GM18867 (cell line): ENCODE measurements around the gene PDE1A.
A peak's percentile ranks its signal among the peaks of the same experiment; 100 is the strongest.

Experiments
- ATAC-seq: cut with Tn5 transposase; IDR thresholded peaks from one replicate; pipeline ENCODE4 v1.9.1; 2021; ENCODE audit warnings: mild to moderate bottlenecking, moderate library complexity; ENCODE audit not compliant: unreplicated experiment

The PDE1A gene

DNA sequence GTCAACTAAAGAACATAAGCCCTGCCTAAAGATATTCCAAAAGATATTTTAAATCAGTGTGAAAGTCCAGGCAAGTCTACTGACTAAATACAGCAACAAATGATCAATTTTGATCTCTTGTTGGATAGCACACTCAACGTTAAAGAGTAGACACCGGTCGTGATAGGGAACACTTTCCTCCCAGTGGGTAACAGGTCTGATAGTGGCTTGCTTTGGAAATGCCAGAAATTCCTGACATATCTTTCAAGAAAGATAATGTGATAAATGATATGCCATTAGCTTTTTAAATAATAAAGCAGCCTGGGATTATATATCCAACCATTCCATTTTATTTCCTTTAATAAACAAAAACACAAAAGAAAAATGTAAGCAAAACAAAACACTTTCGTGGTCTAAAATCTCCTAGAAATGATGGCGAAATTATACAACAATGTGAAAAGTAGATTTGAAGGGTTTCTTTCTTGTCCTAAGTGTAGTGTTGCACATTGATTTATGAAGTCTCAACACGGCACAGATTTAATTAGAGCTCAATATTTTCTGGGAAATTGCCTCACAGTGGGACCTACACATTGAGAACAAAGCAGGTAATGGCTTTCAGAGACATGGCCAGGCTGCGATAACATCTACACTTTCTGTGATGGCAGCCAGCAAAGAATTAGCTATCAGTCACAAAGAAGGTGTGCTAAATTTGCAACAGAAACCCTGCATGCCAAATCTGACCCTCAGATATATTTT, 282.6 kb downstream of the PDE1A start:
- no peak for ATAC-seq

DNA sequence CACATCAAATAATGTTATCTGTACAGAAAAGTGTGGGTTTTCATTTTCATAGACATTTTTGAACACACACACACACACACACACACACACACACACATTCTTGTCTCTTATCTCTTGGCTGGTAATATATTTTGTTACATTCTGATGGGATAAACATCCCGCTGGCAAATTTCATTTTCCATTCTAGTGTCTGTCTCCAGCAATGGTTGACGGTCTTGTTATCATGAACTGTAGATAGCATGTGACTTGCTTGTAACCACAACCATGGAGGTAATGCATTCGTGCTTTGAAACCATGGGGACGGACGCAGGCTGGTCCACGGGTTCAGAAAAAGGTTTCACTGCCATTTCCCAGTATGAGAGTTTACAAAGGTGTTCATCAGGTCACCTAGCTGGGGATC, 284.8 kb downstream of the PDE1A start:
- ATAC-seq: no peak

DNA sequence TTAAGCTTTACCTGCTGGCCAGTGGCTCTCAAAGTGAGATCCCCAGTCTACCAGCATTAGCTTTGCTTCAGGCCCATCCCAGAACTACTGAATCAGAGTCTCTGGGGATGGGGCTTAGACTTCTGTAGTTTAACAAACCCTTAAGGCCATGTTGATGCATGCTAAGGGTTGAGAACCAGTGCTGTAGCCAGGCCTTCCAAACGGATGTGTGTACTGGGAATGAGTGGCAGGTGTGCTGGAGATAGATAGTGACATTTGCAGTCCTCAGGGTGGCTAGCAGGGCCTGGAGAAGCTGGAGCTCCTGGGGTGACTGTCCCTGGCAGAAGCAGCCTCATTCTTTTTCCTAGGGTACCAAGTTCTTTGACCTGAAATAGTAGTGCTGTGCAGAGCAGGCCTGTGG, 292.6 kb downstream of the PDE1A start:
- no peak for ATAC-seq

DNA sequence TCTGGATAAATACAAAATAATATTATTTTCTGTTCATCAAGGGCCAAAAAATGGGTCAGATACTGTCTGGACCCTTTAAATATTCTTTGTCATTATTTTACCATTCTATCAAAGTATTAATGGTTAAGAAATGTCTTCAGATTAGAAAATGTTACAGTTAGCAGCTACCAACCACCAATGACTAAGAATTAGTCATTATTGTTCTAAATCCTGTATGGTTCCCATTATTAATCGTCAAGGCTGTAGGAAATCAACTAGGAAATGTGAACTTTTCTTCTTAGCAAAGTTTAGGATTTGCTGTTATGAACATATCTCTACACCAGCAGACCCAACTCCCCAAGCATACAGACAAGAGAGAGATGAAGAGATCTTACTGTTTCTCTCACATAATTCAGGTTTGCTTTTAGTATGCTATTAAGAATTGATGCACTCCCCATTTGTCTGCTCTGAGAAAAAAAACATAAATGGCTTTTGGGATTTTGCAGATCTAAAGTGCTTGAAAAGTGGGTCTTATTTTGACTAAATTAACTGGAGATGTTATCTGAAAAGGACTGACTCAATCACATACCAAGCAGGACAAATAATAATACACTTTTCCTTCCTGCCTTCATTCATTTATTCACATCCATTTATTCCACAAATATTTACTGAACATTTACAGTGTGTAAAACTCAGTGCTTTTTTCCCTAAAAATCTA, 293.5 kb downstream of the PDE1A start:
- no peak for ATAC-seq

DNA sequence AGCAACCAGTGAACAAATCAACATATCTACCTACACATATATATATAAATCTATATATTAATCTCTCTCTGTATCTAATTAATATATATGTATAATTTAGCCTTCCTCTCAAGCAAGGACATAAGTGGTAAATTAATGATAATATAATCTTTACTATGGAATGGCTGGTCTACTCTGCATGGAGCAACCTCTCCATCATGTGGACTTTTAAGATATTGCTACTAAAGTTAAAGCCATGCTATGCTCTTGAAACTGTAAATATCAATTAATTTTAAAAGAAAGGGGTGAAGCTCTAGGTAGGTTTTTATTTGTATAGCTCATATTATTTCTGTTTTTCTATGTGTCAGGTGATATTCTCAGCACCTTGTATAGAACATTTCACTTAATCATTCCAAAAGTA, 294.2 kb downstream of the PDE1A start:
- no peak for ATAC-seq

DNA sequence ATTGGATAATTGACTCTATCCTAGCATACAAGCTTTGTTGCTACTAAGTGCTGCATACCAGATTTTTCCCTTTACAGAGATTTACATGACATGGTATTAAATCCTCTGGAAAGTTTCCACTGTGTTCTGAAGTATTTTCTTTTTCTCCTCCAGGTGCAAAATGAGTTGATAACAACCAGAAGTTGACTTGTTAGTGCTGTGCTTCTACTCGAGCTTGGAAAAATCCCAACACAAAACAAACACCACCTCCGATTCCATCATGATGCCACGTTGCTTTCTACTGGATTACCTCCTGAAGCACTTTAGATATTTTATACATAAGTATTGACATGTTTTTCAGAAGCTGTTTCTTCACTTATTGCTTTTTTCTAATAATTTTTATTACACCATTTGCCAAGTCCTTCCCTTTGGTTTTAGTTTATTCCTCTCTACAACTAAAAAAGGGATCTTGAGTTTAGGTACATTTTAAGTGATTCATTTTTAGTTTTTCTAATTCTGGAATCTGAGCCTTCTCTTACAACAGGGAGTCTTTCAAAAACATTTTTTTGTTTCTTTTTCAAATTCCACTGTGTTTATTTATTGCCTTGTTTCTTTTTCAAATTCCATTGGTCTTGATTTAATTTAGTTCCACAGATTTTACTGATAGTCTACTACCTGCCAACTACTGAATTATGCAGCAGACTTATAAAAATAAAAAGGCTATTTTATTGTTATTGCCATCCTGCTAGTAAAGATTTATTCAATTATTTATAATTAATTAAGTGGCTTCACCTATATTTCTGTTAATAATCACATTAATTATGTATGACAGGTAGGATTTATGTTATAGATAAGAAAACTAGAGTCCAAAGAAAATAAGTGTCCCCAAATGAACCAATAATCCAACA, 297.8 kb downstream of the PDE1A start:
- ATAC-seq: no peak

DNA sequence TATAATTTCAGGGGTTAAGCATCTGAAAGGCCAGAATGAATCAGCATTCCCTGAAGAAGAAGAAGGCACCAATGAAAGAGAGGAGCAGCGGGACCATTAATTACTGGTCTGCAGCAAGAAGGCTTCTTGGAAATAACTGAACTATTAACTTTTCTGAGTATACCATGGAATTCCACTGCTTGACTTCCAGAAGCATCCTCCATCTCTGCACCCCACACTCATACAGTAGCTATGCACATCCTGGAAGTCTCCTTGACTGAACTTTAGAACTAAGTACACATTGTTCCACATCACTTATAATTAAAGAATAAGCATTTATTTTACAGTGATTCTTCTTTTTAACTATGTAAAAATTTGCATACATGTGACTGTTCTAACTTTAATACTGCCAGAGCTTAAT, 309.6 kb downstream of the PDE1A start:
- ATAC-seq: no peak

DNA sequence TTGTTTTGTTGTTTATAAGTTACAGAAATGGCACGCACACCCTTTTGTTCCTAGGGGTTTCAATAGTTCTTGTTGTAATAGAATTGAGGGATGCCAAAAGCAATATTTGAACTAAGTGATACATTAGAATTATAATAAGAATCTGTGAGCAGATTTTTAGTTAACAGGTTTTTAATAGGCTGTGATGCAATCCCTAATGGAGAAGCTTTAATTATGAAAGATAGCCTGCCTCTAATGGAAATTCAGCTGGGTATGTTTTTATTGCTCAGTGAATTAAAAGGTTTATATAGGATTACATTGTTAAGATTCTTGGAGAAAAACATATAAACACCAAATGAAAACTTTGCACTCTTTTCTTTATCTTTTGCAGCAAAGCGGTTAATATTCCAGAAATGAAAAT, 310.1 kb downstream of the PDE1A start:
- ATAC-seq: no peak

DNA sequence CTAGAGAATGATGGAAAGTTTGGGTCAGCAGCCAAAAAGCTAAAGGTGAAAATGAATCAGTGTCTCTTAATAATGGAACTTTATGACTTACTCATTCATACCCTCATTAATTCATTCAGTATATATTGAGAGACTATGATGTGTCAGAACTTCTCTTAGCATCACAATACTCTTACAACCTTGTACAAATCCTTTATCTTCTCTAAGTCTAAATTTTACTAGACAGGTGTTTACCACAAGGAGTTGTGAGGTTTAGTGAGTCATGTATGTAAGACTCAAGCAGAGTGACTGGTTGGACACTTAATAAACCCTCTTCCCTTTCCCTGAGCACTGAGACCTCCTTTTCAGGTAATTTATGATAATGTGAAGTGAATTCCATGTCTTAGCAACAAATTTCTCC, 311.6 kb downstream of the PDE1A start:
- ATAC-seq: no peak

DNA sequence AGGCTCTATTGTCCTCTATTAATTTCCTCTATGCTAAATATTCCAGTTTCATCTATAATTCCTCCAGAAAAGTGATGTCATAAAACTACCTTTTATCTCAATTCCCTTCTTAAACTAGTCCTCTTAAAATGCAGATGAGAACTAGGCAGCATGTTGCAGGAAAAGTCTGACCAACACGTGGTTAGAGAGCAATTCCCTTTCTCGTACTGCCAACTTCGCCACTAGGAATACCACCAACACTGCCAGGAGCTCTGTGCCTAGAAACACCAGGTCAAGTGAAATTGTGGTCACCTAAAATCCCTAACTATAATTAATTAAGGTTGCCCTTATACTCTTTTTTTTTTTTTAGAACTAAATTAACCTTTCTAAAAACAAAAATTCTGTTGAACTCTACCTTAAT, 313.5 kb downstream of the PDE1A start:
- ATAC-seq: no peak

DNA sequence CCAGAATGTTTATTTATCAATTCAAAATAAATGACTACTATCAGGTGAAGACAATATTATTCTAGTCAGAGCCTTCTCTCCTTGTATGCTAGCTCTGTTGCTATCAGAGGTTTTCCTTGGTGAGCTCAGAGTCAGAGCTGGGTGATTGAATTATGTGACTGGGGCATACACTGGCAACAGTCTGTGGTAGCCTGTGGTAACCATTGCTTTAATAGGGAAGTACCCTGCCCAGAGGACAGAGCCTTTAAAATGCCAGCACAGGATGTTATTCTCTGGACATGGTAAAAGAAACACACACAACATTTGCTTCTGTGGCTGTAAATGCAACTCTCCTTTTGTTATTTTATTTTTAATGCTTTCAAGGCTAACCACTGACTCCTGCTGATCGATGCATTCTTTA, 316.5 kb downstream of the PDE1A start:
- ATAC-seq: no peak

DNA sequence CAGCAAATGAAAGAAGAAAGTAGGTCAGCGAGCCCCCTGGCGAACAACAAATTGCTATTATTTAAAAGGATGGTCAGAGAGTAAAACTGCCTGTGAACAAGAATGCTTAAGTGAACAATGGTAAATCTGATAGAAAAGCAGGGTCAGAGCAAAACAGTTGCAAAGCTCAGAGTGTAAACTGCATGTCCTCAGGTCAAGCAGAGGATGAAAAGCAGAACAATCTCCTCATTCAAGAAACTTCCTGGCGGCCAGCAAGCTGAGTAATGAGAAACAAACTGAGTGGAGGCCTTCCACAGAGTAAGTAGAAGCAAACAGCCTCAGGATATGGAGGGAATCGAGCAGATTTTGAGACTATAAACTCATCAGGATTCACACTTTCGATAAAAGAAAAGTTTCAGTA, 323.3 kb downstream of the PDE1A start:
- no peak for ATAC-seq

DNA sequence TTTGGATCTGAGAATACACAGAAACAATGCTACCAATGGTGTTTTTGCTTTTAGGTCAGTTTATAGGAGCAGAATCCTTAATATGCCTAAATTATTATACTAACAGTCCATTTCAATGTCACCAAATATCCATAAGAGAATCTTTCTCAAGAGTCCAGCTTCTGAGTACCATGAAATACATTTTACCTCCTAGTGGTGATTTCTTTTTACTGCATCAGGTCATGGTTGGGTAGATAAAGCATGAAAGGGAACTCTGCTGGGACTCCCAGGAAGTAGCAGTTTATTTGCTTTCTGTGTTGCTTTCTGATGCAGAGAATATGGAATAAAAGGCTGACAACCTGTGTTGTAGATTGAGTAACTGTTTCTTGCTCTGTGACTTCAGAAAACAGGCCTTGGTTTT, 325.6 kb downstream of the PDE1A start:
- peak; percentile 69 for ATAC-seq

DNA sequence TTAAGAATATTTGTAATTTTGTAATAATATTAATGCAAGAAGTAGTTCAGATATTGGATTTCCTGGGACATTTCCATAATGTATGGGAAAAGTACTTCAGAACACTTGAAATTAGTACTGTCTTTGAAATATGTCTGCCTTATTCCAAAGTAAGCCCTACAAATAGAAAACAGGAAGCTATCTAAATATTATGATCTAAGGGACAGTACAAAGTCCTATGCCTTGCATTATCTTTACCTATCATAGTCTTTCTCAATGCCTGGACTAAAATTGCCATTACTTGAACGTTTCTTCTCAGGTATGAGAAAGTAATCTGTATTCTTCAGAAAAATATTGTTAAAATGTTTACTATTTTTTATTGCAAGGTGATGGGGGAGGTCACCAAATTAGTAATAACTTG, 328.2 kb downstream of the PDE1A start:
- ATAC-seq: no peak

DNA sequence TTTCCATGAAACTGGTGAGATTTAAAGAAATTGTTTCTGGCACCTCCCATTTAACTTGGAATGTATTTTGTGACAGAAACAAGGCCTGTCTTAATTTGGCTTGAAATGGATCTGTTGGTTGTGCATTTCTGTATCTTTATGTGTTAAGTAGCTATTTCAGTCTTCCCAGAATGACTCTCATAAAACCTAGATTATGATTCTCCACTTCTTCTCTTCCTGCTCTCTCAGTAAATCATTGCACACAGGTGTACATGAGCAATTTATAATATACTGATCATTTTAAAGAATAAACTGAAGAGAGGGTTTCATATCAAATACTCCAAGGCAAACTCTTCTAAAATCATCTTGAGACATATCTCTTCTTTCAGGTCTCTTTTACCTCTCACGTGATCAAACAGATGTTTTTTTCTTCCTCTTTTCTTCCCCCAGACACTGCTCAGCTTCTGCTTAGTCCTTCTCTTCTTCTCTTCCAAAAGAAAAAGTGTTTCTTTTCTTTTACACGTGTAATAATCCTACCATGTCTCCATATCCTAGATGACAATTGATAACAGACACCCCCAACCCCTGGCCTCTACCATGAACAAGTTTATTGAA, 329.2 kb downstream of the PDE1A start:
- no peak for ATAC-seq

DNA sequence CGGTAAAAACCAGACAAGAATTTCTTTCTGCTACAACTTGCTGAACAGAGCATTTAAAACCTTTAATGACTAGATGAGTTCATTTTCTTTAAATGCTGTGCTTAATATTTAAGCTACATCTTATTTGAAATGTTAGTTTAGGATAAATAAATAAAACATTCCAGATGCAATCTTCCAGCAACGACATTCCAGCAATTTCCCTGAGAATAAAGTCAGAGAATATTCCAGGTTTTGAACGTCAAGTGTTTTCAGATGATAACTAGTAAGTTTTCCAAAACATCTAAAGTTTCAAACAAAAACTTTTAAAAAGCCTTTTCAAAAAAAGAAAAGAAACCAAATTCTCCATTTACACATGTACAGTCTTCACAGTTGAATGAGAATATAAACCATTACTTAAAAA, 336.4 kb downstream of the PDE1A start:
- ATAC-seq: no peak
